ENCODE results near the gene GAGE2A.
"Not testable (repeated sequence)": the region's sequence is repeated elsewhere in the genome, so short reads cannot be mapped to it uniquely, and the experiment has no call there.

Gene GAGE2A, protein sequence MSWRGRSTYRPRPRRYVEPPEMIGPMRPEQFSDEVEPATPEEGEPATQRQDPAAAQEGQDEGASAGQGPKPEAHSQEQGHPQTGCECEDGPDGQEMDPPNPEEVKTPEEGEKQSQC

DNA sequence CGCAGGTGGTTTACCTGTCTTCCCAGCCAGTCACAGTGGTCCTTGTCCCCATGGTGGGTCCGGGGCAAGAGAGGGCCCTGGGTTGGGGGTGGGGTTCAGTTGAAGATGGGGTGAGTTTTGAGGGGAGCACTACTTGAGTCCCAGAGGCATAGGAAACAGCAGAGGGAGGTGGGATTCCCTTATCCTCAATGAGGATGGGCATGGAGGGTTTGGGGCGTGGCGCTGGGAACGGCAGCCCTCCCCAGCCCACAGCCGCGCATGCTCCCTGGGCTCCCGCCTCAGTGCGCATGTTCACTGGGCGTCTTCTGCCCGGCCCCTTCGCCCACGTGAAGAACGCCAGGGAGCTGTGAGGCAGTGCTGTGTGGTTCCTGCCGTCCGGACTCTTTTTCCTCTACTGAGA lies at the start of gene GAGE2A:
Gene GAGE2A, plus strand, starts transcription at position 301 of the 400 bp plus-strand sequence. CDS start 1,155 bp downstream, outside the sequence.
- DNase-seq: not testable (repeated sequence)

DNA sequence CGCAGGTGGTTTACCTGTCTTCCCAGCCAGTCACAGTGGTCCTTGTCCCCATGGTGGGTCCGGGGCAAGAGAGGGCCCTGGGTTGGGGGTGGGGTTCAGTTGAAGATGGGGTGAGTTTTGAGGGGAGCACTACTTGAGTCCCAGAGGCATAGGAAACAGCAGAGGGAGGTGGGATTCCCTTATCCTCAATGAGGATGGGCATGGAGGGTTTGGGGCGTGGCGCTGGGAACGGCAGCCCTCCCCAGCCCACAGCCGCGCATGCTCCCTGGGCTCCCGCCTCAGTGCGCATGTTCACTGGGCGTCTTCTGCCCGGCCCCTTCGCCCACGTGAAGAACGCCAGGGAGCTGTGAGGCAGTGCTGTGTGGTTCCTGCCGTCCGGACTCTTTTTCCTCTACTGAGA lies 47.9 kb upstream of the GAGE2A start, which contains the start of gene GAGE12D:
Gene GAGE12D, plus strand, starts transcription at position 301 of the 400 bp plus-strand sequence. CDS start 1,155 bp downstream, outside the sequence.
- not testable (repeated sequence) for DNase-seq

GRCh38 chrX:49550989-49551388 lies 38.3 kb upstream of the GAGE2A start, which contains the start of gene GAGE12E:
TSS of gene GAGE12E (plus strand) at chrX:49551289. CDS start at chrX:49552444, 1,155 bp downstream.
- not testable (repeated sequence) for DNase-seq

GRCh38 chrX:49560542-49560941 lies 28.8 kb upstream of the GAGE2A start, which contains the start of gene GAGE12F:
TSS of gene GAGE12F (plus strand) at chrX:49560842. CDS start at chrX:49561997, 1,155 bp downstream.
- not testable (repeated sequence) for DNase-seq

DNA sequence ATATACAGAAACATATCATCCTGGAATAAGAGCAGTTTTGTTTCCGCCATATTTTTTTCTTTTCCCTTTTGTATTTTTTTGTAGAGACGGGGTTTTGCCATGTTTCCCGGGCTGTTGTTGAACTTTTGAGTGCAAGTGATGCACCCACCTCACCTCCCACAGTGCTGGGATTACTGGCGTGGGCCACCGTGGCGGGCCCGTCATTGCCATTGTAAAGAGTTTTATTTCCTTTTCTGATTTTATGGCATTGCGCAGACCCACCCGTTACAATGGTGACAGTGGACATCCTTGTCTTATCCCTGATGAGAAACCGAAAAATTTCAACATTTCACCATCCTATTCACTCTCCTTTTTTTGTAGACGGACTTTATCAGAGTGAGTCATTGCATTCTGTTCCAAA lies 20.6 kb upstream of the GAGE2A start:
- DNase-seq: not testable (repeated sequence)

- DNase-seq: not testable (repeated sequence)
These were observed 20.1 kb upstream of the GAGE2A start for GRCh38 chrX:49569152-49569551.

GRCh38 chrX:49570100-49570499 lies 19.2 kb upstream of the GAGE2A start, which contains the start of gene GAGE12G:
TSS of gene GAGE12G (plus strand) at chrX:49570400. CDS start at chrX:49571555, 1,155 bp downstream.
- DNase-seq: not testable (repeated sequence)

- not testable (repeated sequence) for DNase-seq
These were observed 9.6 kb upstream of the GAGE2A start, which contains the start of gene GAGE12H for GRCh38 chrX:49579649-49580048. TSS of gene GAGE12H (plus strand) at chrX:49579949. CDS start at chrX:49581104, 1,155 bp downstream.

GRCh38 chrX:49589769-49590478 lies 628 bp downstream of the GAGE2A start:
- DNase-seq: peak; percentile 39

DNA sequence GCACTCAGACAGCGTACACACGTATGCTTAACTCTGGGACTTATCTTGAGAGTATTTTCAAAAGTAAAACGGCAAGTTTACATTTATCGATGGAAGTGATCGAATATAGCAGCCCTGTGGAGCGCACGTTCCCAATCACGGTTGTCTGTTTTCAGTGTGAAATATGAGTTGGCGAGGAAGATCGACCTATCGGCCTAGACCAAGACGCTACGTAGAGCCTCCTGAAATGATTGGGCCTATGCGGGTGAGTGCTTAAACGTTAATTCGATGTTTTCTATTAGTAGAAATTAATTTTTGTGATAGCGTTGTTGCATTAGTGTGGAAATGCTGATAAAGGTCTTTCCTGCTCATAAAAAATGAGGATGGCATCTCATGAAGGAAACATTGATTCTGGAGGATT lies 1.2 kb downstream of the GAGE2A start:
- DNase-seq: not testable (repeated sequence)

- not testable (repeated sequence) for DNase-seq
These were observed 9.4 kb downstream of the GAGE2A start, which contains the start of gene GAGE1 for GRCh38 chrX:49598720-49599119. TSS of gene GAGE1 (plus strand) at chrX:49599020. CDS start at chrX:49600175, 1,155 bp downstream.

DNA sequence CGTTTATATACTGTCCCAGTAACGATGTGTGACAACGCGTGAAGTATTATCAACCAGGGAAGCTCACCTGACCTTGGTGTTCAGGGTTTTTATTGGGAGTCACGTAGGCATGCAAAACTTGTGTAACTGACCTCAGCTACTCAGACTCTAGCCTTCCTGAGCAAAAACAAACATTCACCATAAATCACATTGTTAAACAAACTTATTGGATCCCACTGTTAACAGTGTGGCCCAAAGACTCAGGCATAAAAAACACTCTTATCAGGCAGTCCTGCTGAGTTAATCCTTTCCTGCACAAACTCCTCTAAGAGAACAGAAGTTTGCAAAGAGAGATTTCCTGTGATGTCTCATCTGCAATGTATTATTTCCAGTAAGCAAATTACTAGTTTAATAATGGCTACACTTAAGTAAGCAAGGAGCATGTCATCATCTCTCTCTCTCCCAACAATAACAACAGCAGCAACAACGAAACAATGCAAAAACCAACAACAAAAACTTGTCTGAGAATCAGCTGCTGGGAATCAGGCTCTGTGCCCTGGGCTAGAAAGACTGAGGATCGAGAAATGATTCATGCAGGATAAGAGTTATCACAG lies 21.5 kb downstream of the GAGE2A start:
- DNase-seq: no peak

- no peak for DNase-seq
These were observed 29.3 kb downstream of the GAGE2A start for GRCh38 chrX:49618574-49618973.

GRCh38 chrX:49627086-49627777 lies 37.9 kb downstream of the GAGE2A start:
- peak; percentile 40 for DNase-seq

GRCh38 chrX:49644991-49645637 lies 55.8 kb downstream of the GAGE2A start:
- DNase-seq: no peak
